ENCODE measurements around the gene CFAP99. TPM values are rescaled to one million over a fixed set of nuclear protein-coding genes. Genes with fewer than 3 reads are reported as not detected.

The CFAP99 gene
- total RNA-seq, 4 donors from 2014 or later, result not detected

DNA sequence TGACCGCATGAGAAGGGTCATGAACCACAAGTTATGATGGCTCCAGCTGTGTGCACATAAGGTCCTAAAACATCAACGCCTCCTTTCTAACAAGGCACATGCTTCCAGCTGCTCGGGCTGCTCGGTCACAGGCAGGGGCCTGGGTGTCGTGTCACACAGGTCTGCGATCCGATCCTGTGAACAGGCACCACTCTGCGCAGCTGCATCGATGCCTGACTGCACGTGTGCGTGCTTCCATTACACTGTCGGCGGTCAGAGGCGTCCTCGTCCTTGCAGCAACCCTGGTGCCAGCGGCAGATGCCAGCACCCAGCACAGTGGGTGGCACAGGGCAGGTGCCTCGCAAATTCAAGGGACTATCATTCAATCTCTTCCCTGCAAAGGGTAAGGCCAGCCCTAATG lies 24.2 kb upstream of the CFAP99 start:
- WGBS, 2 donors, result 90 to 96% methylated on average over 17 of the region's 17 CpGs
- TF ChIP-seq POLR2A (IDR thresholded peaks at IDR 0.05), result no peak
- TF ChIP-seq, protein P1, sequence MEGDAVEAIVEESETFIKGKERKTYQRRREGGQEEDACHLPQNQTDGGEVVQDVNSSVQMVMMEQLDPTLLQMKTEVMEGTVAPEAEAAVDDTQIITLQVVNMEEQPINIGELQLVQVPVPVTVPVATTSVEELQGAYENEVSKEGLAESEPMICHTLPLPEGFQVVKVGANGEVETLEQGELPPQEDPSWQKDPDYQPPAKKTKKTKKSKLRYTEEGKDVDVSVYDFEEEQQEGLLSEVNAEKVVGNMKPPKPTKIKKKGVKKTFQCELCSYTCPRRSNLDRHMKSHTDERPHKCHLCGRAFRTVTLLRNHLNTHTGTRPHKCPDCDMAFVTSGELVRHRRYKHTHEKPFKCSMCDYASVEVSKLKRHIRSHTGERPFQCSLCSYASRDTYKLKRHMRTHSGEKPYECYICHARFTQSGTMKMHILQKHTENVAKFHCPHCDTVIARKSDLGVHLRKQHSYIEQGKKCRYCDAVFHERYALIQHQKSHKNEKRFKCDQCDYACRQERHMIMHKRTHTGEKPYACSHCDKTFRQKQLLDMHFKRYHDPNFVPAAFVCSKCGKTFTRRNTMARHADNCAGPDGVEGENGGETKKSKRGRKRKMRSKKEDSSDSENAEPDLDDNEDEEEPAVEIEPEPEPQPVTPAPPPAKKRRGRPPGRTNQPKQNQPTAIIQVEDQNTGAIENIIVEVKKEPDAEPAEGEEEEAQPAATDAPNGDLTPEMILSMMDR (IDR thresholded peaks at IDR 0.05), result no peak
- intact Hi-C loops (cut with DNase I; ENCODE audit: low total_unique reads), result no loop called here
- no peak for DNase-seq (ENCODE audit: low spot score in 2 of 2)
- no peak overlapping the region for H3K4me3 ChIP-seq (ENCODE audit: low read depth, poor library complexity, severe bottlenecking)

DNA sequence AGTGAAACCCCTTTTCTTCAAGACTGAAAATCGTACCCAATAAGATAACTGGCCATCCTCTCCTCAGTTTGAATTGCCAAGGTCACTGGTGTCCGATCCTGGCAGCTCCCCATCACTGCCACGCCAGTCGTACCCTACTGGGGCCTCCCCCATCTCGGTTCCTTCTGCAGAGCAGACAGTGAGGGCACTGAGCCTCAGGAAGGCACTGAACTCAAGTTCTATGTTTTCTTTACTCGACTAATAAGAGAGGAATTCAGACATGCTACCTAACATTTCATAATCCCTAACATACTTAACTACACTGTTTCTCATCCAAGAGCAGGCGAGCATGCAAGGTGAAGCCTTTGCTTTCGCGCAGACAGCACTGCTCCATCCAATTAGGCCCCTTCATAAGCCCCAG lies 23.7 kb upstream of the CFAP99 start:
- DNase-seq (ENCODE audit: low spot score in 2 of 2), result no peak
- intact Hi-C loops (cut with DNase I; ENCODE audit: low total_unique reads), result no loop called here
- 87 to 93% methylated on average over 9 of the region's 9 CpGs for WGBS, 2 donors
- no peak overlapping the region for H3K4me3 ChIP-seq (ENCODE audit: low read depth, poor library complexity, severe bottlenecking)
- no peak for TF ChIP-seq POLR2A (IDR thresholded peaks at IDR 0.05)
- TF ChIP-seq, protein P1 (IDR thresholded peaks at IDR 0.05), result no peak

DNA sequence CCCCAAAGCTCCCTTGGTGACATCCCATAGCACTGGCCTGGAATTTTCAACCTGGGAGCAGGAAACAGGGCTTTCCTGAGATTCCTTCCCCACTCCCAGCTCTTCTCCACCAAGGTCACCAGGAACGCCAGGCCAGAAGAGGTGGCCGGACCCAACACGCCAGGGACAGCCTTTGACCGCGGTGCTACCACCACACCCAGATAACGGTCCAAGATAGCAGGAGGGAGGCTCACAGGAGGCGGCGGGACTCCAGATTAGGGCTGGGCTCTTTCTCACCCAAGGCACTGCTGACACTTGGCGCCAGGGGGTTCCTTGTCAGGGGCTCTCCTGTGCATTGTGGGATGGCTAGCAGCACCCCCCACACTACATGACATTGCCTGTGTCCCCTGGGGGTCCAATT lies 23.2 kb upstream of the CFAP99 start:
- DNase-seq (ENCODE audit: low spot score in 2 of 2), result no peak
- H3K4me3 ChIP-seq (ENCODE audit: low read depth, poor library complexity, severe bottlenecking), result no peak overlapping the region
- WGBS, 2 donors, result 74 to 79% methylated on average over 9 of the region's 9 CpGs
- intact Hi-C loops (cut with DNase I; ENCODE audit: low total_unique reads), result no loop called here
- TF ChIP-seq, protein P1 (IDR thresholded peaks at IDR 0.05), result no peak
- no peak for TF ChIP-seq POLR2A (IDR thresholded peaks at IDR 0.05)

DNA sequence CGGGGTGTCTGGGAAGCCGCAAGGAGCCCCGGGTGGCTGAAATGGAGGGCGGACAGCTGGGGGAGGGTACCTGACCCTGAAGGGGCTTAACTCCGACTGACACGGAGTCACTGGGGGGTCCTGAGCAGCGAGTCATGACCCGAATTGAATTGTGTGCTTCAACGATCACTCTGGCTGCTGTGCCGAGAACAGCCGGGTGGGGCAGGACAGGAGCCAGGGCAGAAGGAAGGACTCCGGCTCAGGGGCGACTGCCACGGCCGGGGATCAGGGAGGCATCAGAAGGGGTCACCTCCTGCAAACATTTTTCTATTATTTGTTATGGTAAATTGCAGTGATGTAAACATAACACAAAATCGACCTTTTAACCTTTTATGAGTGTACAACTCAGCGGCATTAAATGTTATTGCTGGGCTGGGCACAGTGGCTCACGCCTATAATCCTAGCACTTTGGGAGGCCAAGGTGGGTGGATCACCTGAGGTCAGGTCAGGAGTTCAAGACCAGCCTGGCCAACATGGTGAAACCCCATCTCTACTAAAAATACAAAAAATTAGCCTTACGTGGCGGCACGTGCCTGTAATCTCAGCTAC lies 21.9 kb upstream of the CFAP99 start:
- no peak overlapping the region for H3K4me3 ChIP-seq (ENCODE audit: low read depth, poor library complexity, severe bottlenecking)
- TF ChIP-seq, protein P1 (IDR thresholded peaks at IDR 0.05), result no peak
- TF ChIP-seq POLR2A (IDR thresholded peaks at IDR 0.05), result no peak
- WGBS, 2 donors, result 80 to 82% methylated on average over 21 of the region's 21 CpGs
- intact Hi-C loops (cut with DNase I; ENCODE audit: low total_unique reads), result no loop called here
- DNase-seq (ENCODE audit: low spot score in 2 of 2), result no peak

DNA sequence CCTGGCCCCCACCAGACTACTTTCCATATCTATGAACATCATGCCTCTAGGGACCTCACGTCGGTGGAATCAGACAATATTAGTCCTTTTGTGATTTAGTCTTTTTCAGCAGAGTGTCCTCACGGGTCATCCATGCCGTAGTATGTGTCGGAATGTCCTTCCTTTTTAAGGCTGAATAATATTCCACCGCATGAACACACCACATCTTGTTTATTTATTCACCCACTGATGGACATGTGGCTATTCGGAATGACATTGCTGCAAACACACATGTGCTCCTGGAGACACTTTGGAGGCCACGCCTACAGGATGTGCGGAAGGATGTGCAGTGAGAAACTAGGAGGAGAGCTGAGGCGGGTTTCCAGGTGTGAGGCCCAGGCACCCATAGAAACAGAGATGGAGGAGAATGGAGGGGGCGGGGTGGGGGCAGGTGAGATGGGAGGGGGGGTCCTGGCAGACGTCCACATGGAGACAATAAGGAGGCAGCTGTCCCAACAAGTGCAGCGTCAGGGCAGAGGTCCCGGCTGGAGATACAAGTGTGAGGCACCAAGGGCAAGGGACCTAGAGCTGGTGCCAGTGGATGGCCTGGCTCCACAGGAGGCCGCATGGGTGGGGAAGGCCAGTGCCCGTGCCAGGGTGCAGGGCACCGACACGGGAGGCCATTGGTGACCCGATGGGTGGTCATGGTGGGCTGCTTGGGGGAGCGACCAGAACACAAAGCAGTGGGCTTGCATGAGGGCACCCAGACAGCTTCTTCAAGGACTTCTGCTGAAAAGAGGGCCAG lies 21.0 kb upstream of the CFAP99 start:
- intact Hi-C loops (cut with DNase I; ENCODE audit: low total_unique reads), result no loop called here
- TF ChIP-seq POLR2A (IDR thresholded peaks at IDR 0.05), result no peak
- TF ChIP-seq, protein P1 (IDR thresholded peaks at IDR 0.05), result no peak
- 77 to 79% methylated on average over 20 of the region's 20 CpGs for WGBS, 2 donors
- H3K4me3 ChIP-seq (ENCODE audit: low read depth, poor library complexity, severe bottlenecking), result no peak overlapping the region
- DNase-seq (ENCODE audit: low spot score in 2 of 2), result no peak
